Tracheal epithelial cell (primary cell): ENCODE results near the gene ILKAP. TPM values are rescaled to one million over a fixed set of nuclear protein-coding genes. Genes with fewer than 3 reads are reported as not detected.

ENCODE experiments used
- total RNA-seq: library from RNA; depleted of rRNA; stranded (reverse); fragments of >200 nt; gene quantifications from 2 replicates; pipeline ENCODE4 v1.2.1, GENCODE V29; 2014

ILKAP gene, protein sequence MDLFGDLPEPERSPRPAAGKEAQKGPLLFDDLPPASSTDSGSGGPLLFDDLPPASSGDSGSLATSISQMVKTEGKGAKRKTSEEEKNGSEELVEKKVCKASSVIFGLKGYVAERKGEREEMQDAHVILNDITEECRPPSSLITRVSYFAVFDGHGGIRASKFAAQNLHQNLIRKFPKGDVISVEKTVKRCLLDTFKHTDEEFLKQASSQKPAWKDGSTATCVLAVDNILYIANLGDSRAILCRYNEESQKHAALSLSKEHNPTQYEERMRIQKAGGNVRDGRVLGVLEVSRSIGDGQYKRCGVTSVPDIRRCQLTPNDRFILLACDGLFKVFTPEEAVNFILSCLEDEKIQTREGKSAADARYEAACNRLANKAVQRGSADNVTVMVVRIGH
- total RNA-seq: 14.3 and 21.0 TPM in 2 replicates

GRCh38 chr2:238203094-238203972 lies at the start of gene ILKAP:
Gene ILKAP (minus strand): TSS chr2:238203695. CDS start chr2:238203553, 142 bp downstream.

DNA sequence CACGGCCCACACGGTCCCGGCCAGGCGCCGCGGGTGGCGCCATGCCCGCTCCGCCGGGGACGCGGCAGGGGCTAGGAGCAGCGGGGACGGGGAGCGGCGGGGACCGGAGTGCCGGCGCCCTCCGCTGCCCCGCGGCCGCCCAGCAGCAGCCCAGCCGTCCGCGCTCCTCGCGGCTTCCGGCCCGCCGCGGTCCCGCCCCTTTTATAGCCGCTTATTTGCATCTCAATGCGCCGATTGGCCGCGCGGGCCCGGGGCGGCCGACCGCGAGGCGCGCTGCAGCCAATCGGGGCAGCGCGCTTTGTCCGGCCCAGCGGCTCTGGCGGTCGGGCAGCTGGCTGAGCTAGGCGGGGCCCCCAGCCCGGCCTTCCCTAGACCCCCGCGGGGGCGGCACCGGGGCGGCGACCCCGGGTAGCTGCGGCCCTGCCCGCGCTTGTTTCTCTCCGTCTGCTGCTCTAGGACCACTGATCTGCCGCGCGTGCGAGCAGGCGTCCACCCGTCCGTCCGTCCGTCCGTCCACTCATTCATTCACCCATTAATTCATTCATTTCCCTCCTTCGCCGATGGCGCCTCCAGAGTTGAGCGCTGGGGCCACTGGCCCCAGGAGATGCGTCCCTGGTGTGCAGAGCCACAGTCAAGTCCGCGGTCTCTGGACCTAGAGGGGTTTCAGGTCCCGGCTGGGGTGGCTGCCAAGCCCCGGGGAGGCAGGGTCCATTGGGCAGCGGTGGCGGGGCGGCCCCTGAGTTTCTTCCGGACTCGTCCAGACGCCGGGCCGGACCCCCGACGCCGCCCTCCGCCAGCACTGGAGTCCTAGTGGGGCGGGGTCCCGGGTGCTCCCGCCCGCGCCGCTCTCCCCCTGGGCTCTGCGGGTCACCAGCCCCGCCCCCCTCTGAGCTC lies 36.6 kb upstream of the ILKAP start, which contains the start of gene HES6:
HES6 (minus strand) TSS at position 176 of the 894 bp plus-strand sequence; CDS start at position 43, 133 bp downstream.

GRCh38 chr2:238158509-238159070 lies 44.9 kb downstream of the ILKAP start, which contains the start of gene ERFE:
Gene ERFE (plus strand): TSS chr2:238158970. CDS start chr2:238159008, 38 bp downstream.

GRCh38 chr2:238138331-238139195 lies 64.9 kb downstream of the ILKAP start, which contains the start of gene KLHL30:
Gene KLHL30 (plus strand): TSS chr2:238138668. CDS start chr2:238140755, 2,087 bp downstream.

Other genes with a start within 250 kb of the ILKAP start
- 70.3 and 79.8 TPM in 2 replicates for gene UBE2F, start 236.7 kb downstream of the ILKAP start, total RNA-seq
- gene SCLY, start 142.7 kb downstream of the ILKAP start, total RNA-seq: 11.3 and 19.4 TPM in 2 replicates
- 0.48 TPM in 1 of 2 replicates, not detected in the other for gene ESPNL, start 103.4 kb downstream of the ILKAP start, total RNA-seq
- 0.72 and 0.85 TPM in 2 replicates for gene KLHL30, start 65.0 kb downstream of the ILKAP start, total RNA-seq
- 2.3 and 6.7 TPM in 2 replicates for gene ERFE, start 44.7 kb downstream of the ILKAP start, total RNA-seq
- 8.9 and 26.6 TPM in 2 replicates for gene HES6, start 36.3 kb upstream of the ILKAP start, total RNA-seq
- 1.7 and 9.6 TPM in 2 replicates for gene PER2, start 84.9 kb upstream of the ILKAP start, total RNA-seq
- 4.6 and 6.4 TPM in 2 replicates for gene TRAF3IP1, start 116.8 kb upstream of the ILKAP start, total RNA-seq
- 25.2 and 42.9 TPM in 2 replicates for gene ASB1, start 223.2 kb upstream of the ILKAP start, total RNA-seq